Measurements from ENCODE around the gene STUM. TPM values are rescaled to one million over a fixed set of nuclear protein-coding genes. Genes with fewer than 3 reads are reported as not detected.

Gene STUM
- total RNA-seq, 4 donors from 2014 or later, result 0.92 to 1.9 (median 1.0) TPM

GRCh38 chr1:226606311-226607267 lies 58.0 kb downstream of the STUM start:
- intact Hi-C loops (cut with DNase I; ENCODE audit: low total_unique reads) (loop anchor here (5.0 kb wide), 1 partner anchor 184 kb away; no protein-coding TSS in a partner anchor), in situ Hi-C loops (cut with MboI; ENCODE audit: low sequenced_read_pairs in 4 of 4) (loop anchor here in 1 of 4 donors (25.0 kb wide), 1 partner anchor 831 kb away; no protein-coding TSS in a partner anchor)
- H3K4me1 ChIP-seq, result peaks cover 6 to 7% of the 10 kb centered on the region in 2 donors

GRCh38 chr1:226607268-226607660 lies 58.7 kb downstream of the STUM start:
- intact Hi-C loops (cut with DNase I; ENCODE audit: low total_unique reads), result loop anchor here (5.0 kb wide), 1 partner anchor 185 kb away; no protein-coding TSS in a partner anchor
- DNase-seq (no peak), ATAC-seq (no peak)
- Histone ChIP-seq H3K4me3 (no peak overlapping the region), H3K27me3 (peaks cover 0 to 6% (median 0%) of the 10 kb centered on the region in 3 donors), H3K36me3 (no peaks in the 10 kb centered on the region), H3K27ac (no peak overlapping the region), H3K4me1 (peaks cover 6 to 7% of the 10 kb centered on the region in 2 donors), H3K9me3 (no peaks in the 10 kb centered on the region)
- TF ChIP-seq POLR2A (IDR thresholded peaks at IDR 0.05) (no peak), CTCF (IDR thresholded peaks at IDR 0.05 in 4 of 5, conservative IDR thresholded peaks at IDR 0.05 in 1 of 5) (no peak)
- in situ Hi-C loops (cut with MboI; ENCODE audit: low sequenced_read_pairs in 4 of 4), result loop anchor here in 1 of 4 donors (25.0 kb wide), 1 partner anchor 830 kb away; no protein-coding TSS in a partner anchor

More at GRCh38 chr1:226606311-226607267, 58.0 kb downstream of the STUM start:
- ATAC-seq, result no peak
- Histone ChIP-seq H3K27ac (no peak overlapping the region), H3K27me3 (peaks cover 0 to 6% (median 0%) of the 10 kb centered on the region in 3 donors), H3K36me3 (no peaks in the 10 kb centered on the region), H3K4me3 (no peak overlapping the region), H3K9me3 (no peaks in the 10 kb centered on the region)
- DNase-seq, result no peak
- TF ChIP-seq POLR2A (IDR thresholded peaks at IDR 0.05) (no peak), CTCF (IDR thresholded peaks at IDR 0.05 in 4 of 5, conservative IDR thresholded peaks at IDR 0.05 in 1 of 5) (no peak)

GRCh38 chr1:226607821-226608220 lies 59.3 kb downstream of the STUM start:
- Histone ChIP-seq H3K27me3 (peaks cover 0 to 6% (median 0%) of the 10 kb centered on the region in 3 donors), H3K27ac (no peak overlapping the region), H3K4me1 (peaks cover 6 to 7% of the 10 kb centered on the region in 2 donors), H3K4me3 (no peak overlapping the region), H3K9me3 (no peaks in the 10 kb centered on the region), H3K36me3 (no peaks in the 10 kb centered on the region)
- DNase-seq, result no peak
- ATAC-seq, result no peak
- intact Hi-C loops (cut with DNase I; ENCODE audit: low total_unique reads), result loop anchor here (2.0 to 5.0 kb wide), 2 partner anchors 61 to 186 kb away; no protein-coding TSS in a partner anchor
- TF ChIP-seq POLR2A (IDR thresholded peaks at IDR 0.05), result no peak
- no peak for TF ChIP-seq CTCF (IDR thresholded peaks at IDR 0.05 in 4 of 5, conservative IDR thresholded peaks at IDR 0.05 in 1 of 5)
- in situ Hi-C loops (cut with MboI; ENCODE audit: low sequenced_read_pairs in 4 of 4), result loop anchor here in 1 of 4 donors (25.0 kb wide), 1 partner anchor 829 kb away; no protein-coding TSS in a partner anchor

GRCh38 chr1:226608699-226609505 lies 60.3 kb downstream of the STUM start:
- Histone ChIP-seq H3K4me1 (peaks cover under 1 to 1% of the 10 kb centered on the region in 2 donors), H3K9me3 (no peaks in the 10 kb centered on the region), H3K4me3 (no peak overlapping the region), H3K27me3 (peaks cover 0 to 6% (median 0%) of the 10 kb centered on the region in 3 donors), H3K36me3 (no peaks in the 10 kb centered on the region), H3K27ac (peak overlapping the region in 1 of 4 donors; percentile 7)
- peak; percentile 55 to 82 (median 74) for TF ChIP-seq CTCF (IDR thresholded peaks at IDR 0.05 in 4 of 5, conservative IDR thresholded peaks at IDR 0.05 in 1 of 5)
- no peak for TF ChIP-seq POLR2A (IDR thresholded peaks at IDR 0.05)
- intact Hi-C loops (cut with DNase I; ENCODE audit: low total_unique reads), result loop anchor here (2.0 to 5.0 kb wide), 2 partner anchors 62 to 187 kb away; no protein-coding TSS in a partner anchor
- peak; percentile 23 to 41 for DNase-seq
- in situ Hi-C loops (cut with MboI; ENCODE audit: low sequenced_read_pairs in 4 of 4), result loop anchor here in 1 of 4 donors (25.0 kb wide), 1 partner anchor 828 kb away; no protein-coding TSS in a partner anchor
- peak; percentile 37 to 60 for ATAC-seq

Measured in gastrocnemius medialis (tissue), 4 donors.